ENCODE measurements around the gene SGCE.

SGCE gene

DNA sequence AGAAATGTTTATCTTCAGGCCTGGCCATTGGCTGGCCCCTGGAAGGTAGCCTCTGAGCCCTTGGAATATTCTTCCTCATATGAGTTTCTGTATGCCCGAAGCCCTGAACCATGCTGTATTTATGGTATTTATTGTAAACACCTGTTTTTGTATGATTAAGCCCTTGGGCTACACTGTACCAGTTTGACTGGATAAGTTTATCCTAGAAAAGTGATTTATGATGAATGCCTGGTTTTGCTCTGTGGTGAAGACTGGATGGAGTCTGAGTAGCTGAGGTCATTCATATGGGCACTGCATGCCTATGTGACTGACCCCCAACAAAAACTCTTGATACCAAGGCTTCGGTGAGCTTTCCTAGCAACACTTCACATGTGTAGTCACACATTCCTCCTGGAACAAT is 79.6 kb downstream of the SGCE start:
- DNase-seq (ENCODE audit: low read depth, low spot score): no peak
- Histone ChIP-seq H3K4me3 (ENCODE audit: low read length) (no peak overlapping the region), H3K36me3 (ENCODE audit: control insufficient read depth, insufficient read depth, low read length) (no peaks in the 10 kb centered on the region), H3K27me3 (ENCODE audit: control insufficient read depth, insufficient read depth, low read length) (no peaks in the 10 kb centered on the region), H3K9me3 (ENCODE audit: control insufficient read depth, insufficient read depth, low read length) (no peaks in the 10 kb centered on the region), H3K27ac (ENCODE audit: low read length) (no peak overlapping the region), H3K4me1 (ENCODE audit: control insufficient read depth, insufficient read depth, low read length) (no peaks in the 10 kb centered on the region)
- WGBS (ENCODE audit: insufficient coverage, insufficient read length): no CpG with 5 or more reads among the region's 2 CpGs

DNA sequence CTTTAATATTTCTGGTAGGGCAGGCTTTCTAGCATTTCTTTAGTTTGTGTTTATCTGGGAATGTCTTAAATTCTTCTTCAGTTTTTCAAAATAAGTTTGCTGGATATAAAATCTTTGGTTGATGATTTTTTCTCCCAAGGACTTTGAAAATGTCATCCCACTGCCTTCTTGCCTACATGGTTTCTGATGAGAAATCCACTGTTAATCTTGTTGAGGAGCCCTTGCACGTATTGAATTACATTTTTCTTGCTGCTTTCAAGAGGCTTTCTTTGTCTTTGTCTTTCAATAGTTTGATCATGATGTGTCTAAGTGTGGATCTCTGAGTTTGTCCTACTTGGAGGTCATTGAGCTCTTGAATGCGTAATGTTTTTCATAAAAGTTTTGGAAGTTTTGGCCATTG is 80.3 kb downstream of the SGCE start:
- Histone ChIP-seq H3K4me3 (ENCODE audit: low read length) (no peak overlapping the region), H3K27ac (ENCODE audit: low read length) (no peak overlapping the region), H3K27me3 (ENCODE audit: control insufficient read depth, insufficient read depth, low read length) (no peaks in the 10 kb centered on the region), H3K9me3 (ENCODE audit: control insufficient read depth, insufficient read depth, low read length) (no peaks in the 10 kb centered on the region), H3K4me1 (ENCODE audit: control insufficient read depth, insufficient read depth, low read length) (no peaks in the 10 kb centered on the region), H3K36me3 (ENCODE audit: control insufficient read depth, insufficient read depth, low read length) (no peaks in the 10 kb centered on the region)
- no peak for DNase-seq (ENCODE audit: low read depth, low spot score)
- WGBS (ENCODE audit: insufficient coverage, insufficient read length): no CpG with 5 or more reads among the region's 2 CpGs

DNA sequence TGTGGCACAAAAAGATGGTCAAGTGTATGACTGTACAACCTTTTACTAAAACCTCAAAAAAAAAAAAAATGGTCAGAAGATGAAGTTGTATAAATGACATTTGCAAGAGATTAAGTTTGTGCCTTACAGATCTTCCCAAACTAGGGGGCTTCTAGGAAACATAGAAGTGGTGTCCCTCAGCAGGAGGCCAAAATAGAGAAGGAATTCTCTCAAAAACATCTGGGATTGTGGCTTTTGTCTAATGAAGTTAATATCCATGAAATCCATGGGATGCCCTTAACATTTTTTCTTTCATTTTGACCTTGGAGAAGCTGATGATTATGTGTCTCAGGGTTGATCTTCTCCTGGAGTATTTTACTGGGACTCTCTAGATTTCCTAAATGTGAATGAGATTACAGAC is 84.1 kb downstream of the SGCE start:
- no peak for DNase-seq (ENCODE audit: low read depth, low spot score)
- no peaks in the 10 kb centered on the region for H3K36me3 ChIP-seq (ENCODE audit: control insufficient read depth, insufficient read depth, low read length)

DNA sequence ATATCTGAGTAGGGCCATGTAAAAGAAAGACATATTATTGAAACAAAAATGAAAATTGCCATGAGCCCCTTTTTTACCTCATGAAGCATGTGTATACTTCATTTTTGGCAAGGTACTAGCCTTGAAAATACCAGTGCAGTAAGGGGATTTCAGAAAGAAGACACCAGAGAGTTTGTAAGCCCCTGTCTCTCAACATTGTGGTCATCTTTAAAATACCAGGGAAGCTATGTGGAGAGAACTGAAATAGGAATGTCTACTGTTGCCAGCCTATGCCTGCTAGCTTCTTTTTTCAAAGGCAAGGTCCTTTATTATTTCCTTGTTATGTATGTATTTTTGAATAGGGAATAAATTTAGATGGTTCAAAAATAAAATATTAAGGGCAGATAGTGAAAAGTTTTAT is 88.5 kb downstream of the SGCE start:
- no peaks in the 10 kb centered on the region for H3K27me3 ChIP-seq (ENCODE audit: control insufficient read depth, insufficient read depth, low read length)
- H3K4me1 ChIP-seq (ENCODE audit: control insufficient read depth, insufficient read depth, low read length): no peaks in the 10 kb centered on the region
- no peak overlapping the region for H3K4me3 ChIP-seq (ENCODE audit: low read length)
- no peaks in the 10 kb centered on the region for H3K9me3 ChIP-seq (ENCODE audit: control insufficient read depth, insufficient read depth, low read length)
- H3K27ac ChIP-seq (ENCODE audit: low read length): no peak overlapping the region
- no peaks in the 10 kb centered on the region for H3K36me3 ChIP-seq (ENCODE audit: control insufficient read depth, insufficient read depth, low read length)
- no peak for DNase-seq (ENCODE audit: low read depth, low spot score)

More for the DNA sequence above, 84.1 kb downstream of the SGCE start:
- Histone ChIP-seq H3K9me3 (ENCODE audit: control insufficient read depth, insufficient read depth, low read length) (no peaks in the 10 kb centered on the region), H3K4me1 (ENCODE audit: control insufficient read depth, insufficient read depth, low read length) (no peaks in the 10 kb centered on the region), H3K27me3 (ENCODE audit: control insufficient read depth, insufficient read depth, low read length) (no peaks in the 10 kb centered on the region), H3K4me3 (ENCODE audit: low read length) (no peak overlapping the region), H3K27ac (ENCODE audit: low read length) (no peak overlapping the region)

DNA sequence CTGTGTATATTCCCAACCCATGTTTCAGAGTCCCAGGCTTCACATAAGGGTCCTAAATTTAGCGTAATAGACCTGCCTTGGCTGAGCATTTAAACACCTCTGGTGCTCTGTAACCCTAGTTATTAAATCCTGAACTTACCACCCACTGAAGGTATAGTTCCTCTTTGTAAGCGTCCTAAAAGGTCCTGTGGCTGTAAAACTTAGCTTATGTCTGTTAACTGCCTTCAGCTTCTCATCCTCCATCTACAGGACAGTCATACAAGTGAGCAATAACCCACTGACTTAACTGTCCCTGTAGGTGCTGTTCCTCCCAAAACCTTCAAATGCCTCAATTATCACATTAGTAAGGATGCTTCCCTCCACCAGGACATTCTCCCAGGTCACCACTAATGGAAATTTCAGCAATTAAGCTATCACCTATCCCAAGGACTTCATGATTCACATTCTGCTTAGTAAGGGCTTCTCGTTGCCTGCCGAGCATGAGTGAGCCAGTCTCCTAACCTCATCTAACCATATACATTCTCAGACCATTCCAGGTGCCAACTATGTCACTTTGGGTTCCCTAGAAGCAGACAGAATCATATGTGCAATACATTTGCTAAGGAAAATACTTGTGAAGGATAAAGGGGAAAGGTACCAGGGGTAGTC is 90.6 kb downstream of the SGCE start:
- no peaks in the 10 kb centered on the region for H3K4me1 ChIP-seq (ENCODE audit: control insufficient read depth, insufficient read depth, low read length)
- WGBS (ENCODE audit: insufficient coverage, insufficient read length): no CpG with 5 or more reads among the region's 4 CpGs

DNA sequence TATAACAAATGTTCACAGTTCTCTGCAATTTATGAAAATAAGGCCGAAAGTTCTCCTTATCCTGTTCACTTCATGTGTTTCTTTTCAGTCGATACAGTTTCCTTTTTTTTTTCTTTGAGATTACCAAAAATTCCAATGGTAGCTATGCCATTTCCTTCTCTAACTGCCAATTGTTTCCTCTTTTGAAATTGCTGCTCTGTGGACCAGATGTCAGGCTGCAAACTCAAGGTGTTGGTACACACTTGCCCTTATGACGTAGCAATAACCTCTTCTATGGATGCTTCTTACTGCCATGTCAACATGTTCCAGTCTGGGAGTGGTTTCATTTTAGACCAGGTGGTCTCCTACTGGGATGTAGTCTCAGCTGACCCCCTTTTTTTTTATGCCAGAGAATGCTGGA is 93.4 kb downstream of the SGCE start:
- WGBS (ENCODE audit: insufficient coverage, insufficient read length): no CpG with 5 or more reads among the region's 3 CpGs
- no peak overlapping the region for H3K27ac ChIP-seq (ENCODE audit: low read length)
- no peak overlapping the region for H3K4me3 ChIP-seq (ENCODE audit: low read length)
- no peaks in the 10 kb centered on the region for H3K27me3 ChIP-seq (ENCODE audit: control insufficient read depth, insufficient read depth, low read length)
- no peak for DNase-seq (ENCODE audit: low read depth, low spot score)
- no peaks in the 10 kb centered on the region for H3K9me3 ChIP-seq (ENCODE audit: control insufficient read depth, insufficient read depth, low read length)
- no peaks in the 10 kb centered on the region for H3K36me3 ChIP-seq (ENCODE audit: control insufficient read depth, insufficient read depth, low read length)
- H3K4me1 ChIP-seq (ENCODE audit: control insufficient read depth, insufficient read depth, low read length): no peaks in the 10 kb centered on the region

More for the DNA sequence above, 90.6 kb downstream of the SGCE start:
- Histone ChIP-seq H3K4me3 (ENCODE audit: low read length) (no peak overlapping the region), H3K9me3 (ENCODE audit: control insufficient read depth, insufficient read depth, low read length) (no peaks in the 10 kb centered on the region), H3K27me3 (ENCODE audit: control insufficient read depth, insufficient read depth, low read length) (no peaks in the 10 kb centered on the region), H3K36me3 (ENCODE audit: control insufficient read depth, insufficient read depth, low read length) (no peaks in the 10 kb centered on the region), H3K27ac (ENCODE audit: low read length) (no peak overlapping the region)
- no peak for DNase-seq (ENCODE audit: low read depth, low spot score)

DNA sequence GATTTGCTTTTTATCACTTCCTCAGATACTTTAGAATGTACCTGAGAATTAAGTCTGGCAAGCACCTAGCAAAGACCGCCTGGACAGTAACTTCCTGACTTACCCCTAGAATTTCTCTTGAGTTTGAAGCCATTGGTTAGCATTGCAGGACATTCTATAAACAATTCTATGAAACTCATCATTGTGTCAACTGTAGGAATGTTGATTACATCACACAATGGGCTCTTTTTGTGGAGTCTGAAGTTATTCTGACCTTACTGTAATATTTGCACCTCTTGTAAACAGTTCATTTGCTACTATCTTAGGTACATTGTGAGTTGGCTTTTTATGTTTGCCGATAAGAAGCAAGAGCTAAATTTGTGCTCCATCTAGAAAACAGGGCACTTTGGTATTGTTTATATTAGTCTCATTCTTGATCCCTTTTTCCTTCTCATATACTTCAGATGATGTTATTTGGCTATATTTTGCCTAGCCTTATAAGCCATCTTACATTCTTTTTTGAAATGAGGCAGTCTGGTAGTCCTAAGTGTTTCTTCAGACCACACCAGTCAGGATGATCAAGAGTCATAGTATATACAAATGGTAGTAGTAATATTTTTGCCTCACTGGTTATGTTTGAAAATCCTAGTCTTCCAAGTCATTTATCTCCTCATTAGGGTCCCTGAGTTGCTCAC is 94.0 kb downstream of the SGCE start:
- H3K4me1 ChIP-seq (ENCODE audit: control insufficient read depth, insufficient read depth, low read length): no peaks in the 10 kb centered on the region

DNA sequence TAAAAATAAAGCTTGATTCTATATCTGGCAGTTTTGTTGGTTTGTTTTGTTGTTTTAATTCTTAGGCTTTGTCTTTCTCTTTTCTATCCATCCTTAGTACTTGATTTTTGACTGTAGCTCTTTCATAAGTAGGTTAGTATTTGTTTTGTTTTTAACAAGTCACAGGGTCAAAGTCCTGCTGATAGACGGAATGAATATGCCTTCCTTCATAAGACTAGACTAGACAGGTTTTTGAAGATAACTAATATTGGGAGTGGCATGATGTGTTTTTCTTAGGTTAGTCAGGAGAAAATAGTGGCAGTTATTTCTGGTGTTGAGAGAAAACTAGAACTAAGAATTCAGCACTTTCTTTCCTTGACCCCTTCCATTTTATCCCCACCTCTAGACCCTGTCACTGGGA is 96.0 kb downstream of the SGCE start:
- no peaks in the 10 kb centered on the region for H3K27me3 ChIP-seq (ENCODE audit: control insufficient read depth, insufficient read depth, low read length)
- H3K27ac ChIP-seq (ENCODE audit: low read length): no peak overlapping the region
- WGBS (ENCODE audit: insufficient coverage, insufficient read length): no CpG with 5 or more reads among the region's 1 CpG
- H3K9me3 ChIP-seq (ENCODE audit: control insufficient read depth, insufficient read depth, low read length): no peaks in the 10 kb centered on the region
- no peak overlapping the region for H3K4me3 ChIP-seq (ENCODE audit: low read length)
- H3K36me3 ChIP-seq (ENCODE audit: control insufficient read depth, insufficient read depth, low read length): no peaks in the 10 kb centered on the region
- H3K4me1 ChIP-seq (ENCODE audit: control insufficient read depth, insufficient read depth, low read length): no peaks in the 10 kb centered on the region
- no peak for DNase-seq (ENCODE audit: low read depth, low spot score)

More for the DNA sequence above, 94.0 kb downstream of the SGCE start:
- H3K27ac ChIP-seq (ENCODE audit: low read length): no peak overlapping the region
- H3K36me3 ChIP-seq (ENCODE audit: control insufficient read depth, insufficient read depth, low read length): no peaks in the 10 kb centered on the region
- no peaks in the 10 kb centered on the region for H3K27me3 ChIP-seq (ENCODE audit: control insufficient read depth, insufficient read depth, low read length)
- no peak overlapping the region for H3K4me3 ChIP-seq (ENCODE audit: low read length)
- H3K9me3 ChIP-seq (ENCODE audit: control insufficient read depth, insufficient read depth, low read length): no peaks in the 10 kb centered on the region
- no peak for DNase-seq (ENCODE audit: low read depth, low spot score)
- WGBS (ENCODE audit: insufficient coverage, insufficient read length): no CpG with 5 or more reads among the region's 2 CpGs

DNA sequence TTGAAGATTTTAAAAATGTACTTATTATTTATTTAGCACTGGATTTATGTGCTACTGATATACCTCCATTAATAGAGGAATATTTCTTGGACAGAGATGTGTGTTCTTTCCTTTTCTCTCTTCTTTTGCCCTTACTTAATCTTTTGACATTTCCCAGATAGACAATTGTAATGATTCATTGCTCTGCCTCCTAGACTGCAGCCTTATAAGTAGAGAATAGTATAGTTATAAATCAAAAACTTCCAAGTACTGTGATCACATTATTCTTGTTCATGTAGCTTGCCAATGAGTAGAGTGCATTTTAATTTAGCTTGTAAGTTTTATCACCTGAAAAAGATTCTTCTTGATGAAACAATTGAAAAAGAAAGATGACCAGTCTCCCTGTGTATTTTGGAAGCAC is 98.7 kb downstream of the SGCE start:
- H3K4me1 ChIP-seq (ENCODE audit: control insufficient read depth, insufficient read depth, low read length): no peaks in the 10 kb centered on the region
- H3K9me3 ChIP-seq (ENCODE audit: control insufficient read depth, insufficient read depth, low read length): no peaks in the 10 kb centered on the region
- no peaks in the 10 kb centered on the region for H3K27me3 ChIP-seq (ENCODE audit: control insufficient read depth, insufficient read depth, low read length)
- DNase-seq (ENCODE audit: low read depth, low spot score): no peak
- H3K36me3 ChIP-seq (ENCODE audit: control insufficient read depth, insufficient read depth, low read length): no peaks in the 10 kb centered on the region
- H3K27ac ChIP-seq (ENCODE audit: low read length): no peak overlapping the region
- H3K4me3 ChIP-seq (ENCODE audit: low read length): no peak overlapping the region

DNA sequence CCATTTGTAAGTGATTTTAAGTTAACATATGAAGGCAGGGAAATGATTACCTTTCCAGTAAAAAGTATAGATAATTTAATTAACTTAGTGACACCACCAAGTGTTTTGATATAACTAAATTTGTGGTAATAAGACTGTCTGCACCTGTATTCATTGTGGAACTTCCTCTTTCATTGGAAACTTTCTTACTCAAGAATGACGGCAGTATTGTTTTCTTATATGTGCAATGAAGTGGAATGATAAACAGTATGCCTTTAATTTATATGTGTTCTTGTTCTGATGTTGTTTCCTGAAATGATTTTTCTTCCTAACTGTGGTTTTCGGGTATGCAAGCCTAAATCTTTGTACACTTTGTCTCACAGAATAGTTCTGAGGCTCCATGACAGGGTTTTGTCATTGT is 99.9 kb downstream of the SGCE start:
- H3K36me3 ChIP-seq (ENCODE audit: control insufficient read depth, insufficient read depth, low read length): no peaks in the 10 kb centered on the region
- H3K9me3 ChIP-seq (ENCODE audit: control insufficient read depth, insufficient read depth, low read length): no peaks in the 10 kb centered on the region
- no peak overlapping the region for H3K4me3 ChIP-seq (ENCODE audit: low read length)
- WGBS (ENCODE audit: insufficient coverage, insufficient read length): no CpG with 5 or more reads among the region's 2 CpGs
- DNase-seq (ENCODE audit: low read depth, low spot score): no peak
- no peak overlapping the region for H3K27ac ChIP-seq (ENCODE audit: low read length)
- no peaks in the 10 kb centered on the region for H3K4me1 ChIP-seq (ENCODE audit: control insufficient read depth, insufficient read depth, low read length)
- H3K27me3 ChIP-seq (ENCODE audit: control insufficient read depth, insufficient read depth, low read length): no peaks in the 10 kb centered on the region

DNA sequence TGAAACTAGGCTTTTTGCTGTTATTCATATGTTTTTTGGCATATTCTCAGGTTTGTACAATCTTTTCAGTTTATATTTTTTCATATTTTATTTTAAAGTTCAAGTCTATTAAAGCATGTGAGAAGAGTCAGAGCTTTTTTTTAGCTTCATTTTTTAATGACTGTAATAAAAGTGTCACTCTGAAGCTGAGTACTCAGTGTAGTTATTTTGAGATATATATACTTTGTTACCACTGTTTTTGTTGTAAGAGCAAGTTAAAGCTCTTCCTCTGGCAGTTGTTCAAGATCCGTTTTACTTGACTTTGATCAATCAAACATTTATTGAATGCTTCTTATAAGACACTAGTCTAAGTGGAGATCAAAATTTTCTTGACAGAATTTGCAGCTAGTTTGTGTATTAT is 108.8 kb downstream of the SGCE start:
- Histone ChIP-seq H3K27me3 (ENCODE audit: control insufficient read depth, insufficient read depth, low read length) (no peaks in the 10 kb centered on the region), H3K27ac (ENCODE audit: low read length) (no peak overlapping the region), H3K9me3 (ENCODE audit: control insufficient read depth, insufficient read depth, low read length) (no peaks in the 10 kb centered on the region), H3K4me1 (ENCODE audit: control insufficient read depth, insufficient read depth, low read length) (no peaks in the 10 kb centered on the region), H3K36me3 (ENCODE audit: control insufficient read depth, insufficient read depth, low read length) (no peaks in the 10 kb centered on the region), H3K4me3 (ENCODE audit: low read length) (no peak overlapping the region)
- no peak for DNase-seq (ENCODE audit: low read depth, low spot score)
- no CpG with 5 or more reads among the region's 1 CpG for WGBS (ENCODE audit: insufficient coverage, insufficient read length)

Data from iPS DF 6.9 (cell line).